Gastrocnemius medialis (tissue), 4 donors: Measurements from ENCODE around the gene IL21R. TPM values are rescaled to one million over a fixed set of nuclear protein-coding genes. Genes with fewer than 3 reads are reported as not detected.

Experiments used
- ATAC-seq, 2 donors: fragments of 150-250 bp; one replicate each; pipeline ENCODE4 v1.9.1; 2016
- DNase-seq, 2 donors: peaks; one replicate each; pipeline ENCODE4 v3.0.0-alpha.2; 2019
- H3K27ac ChIP-seq, 4 donors: fragments of 200-600 bp; sonication (generic); 1 replicate in 1 of 4; 2 replicates in 3 of 4; pipeline ENCODE4 v1.5.1; 2016 to 2018; ENCODE audit warnings: mild to moderate bottlenecking in 2 of 4, moderate library complexity in 1 of 4
- H3K27me3 ChIP-seq, 3 donors: fragments of 200-600 bp; sonication (generic) in 2 of 3; 1 replicate in 1 of 3; 2 replicates in 2 of 3; pipeline versions ENCODE4 v1.5.1 to v1.6.0; 2016 to 2019; ENCODE audit warnings: mild to moderate bottlenecking in 1 of 3, moderate library complexity in 1 of 3
- H3K36me3 ChIP-seq, 2 donors: fragments of 200-600 bp; sonication (generic) in 1 of 2; one replicate each; pipeline ENCODE4 v1.5.1; 2017 to 2018
- H3K4me1 ChIP-seq, 2 donors: fragments of 200-600 bp; sonication (generic) in 1 of 2; one replicate each; pipeline ENCODE4 v1.5.1; 2016 to 2017; ENCODE audit warnings: mild to moderate bottlenecking in 2 of 2
- H3K4me3 ChIP-seq, 4 donors: fragments of 200-600 bp; sonication (generic) in 3 of 4; 1 replicate in 1 of 4; 2 replicates in 3 of 4; pipeline ENCODE4 v1.5.1; 2016 to 2019; ENCODE audit warnings: mild to moderate bottlenecking in 2 of 4
- H3K9me3 ChIP-seq, 3 donors: fragments of 200-600 bp; sonication (generic) in 2 of 3; 1 replicate in 1 of 3; 2 replicates in 2 of 3; pipeline ENCODE4 v1.5.1; 2016 to 2019
- POLR2A ChIP-seq, 2 donors: fragments of 450-650 bp; IDR thresholded peaks; one replicate each; pipeline ENCODE4 v1.6.1; 2017; ENCODE audit warnings: antibody characterized with exemption in 2 of 2, mild to moderate bottlenecking in 2 of 2, moderate library complexity in 2 of 2
- in situ Hi-C, 4 donors: fragments of 200-750 bp; cut with MboI; loops; one replicate each; pipeline versions ENCODE4 v1.15.0 to v1.8.0; 2017; ENCODE audit warnings: low sequenced_read_pairs in 4 of 4
- intact Hi-C: fragments of 100-400 bp; cut with DNase I; formaldehyde crosslinking; loops from one replicate; pipeline ENCODE4 v1.15.1; 2023; ENCODE audit warnings: low total_unique reads
- total RNA-seq, 4 donors: library from RNA; depleted of rRNA; stranded (reverse); fragments of >200 nt; gene quantifications; one replicate each; pipeline versions ENCODE4 v1.1.0 to v1.2.3, GENCODE V29; 2016
- TF ChIP-seq, protein P1 (sequence below), 5 experiments: fragments of 450-650 bp in 3 of 5; fragments of 200-600 bp in 2 of 5; sonication (generic) in 2 of 5; IDR thresholded peaks in 4 of 5; conservative IDR thresholded peaks in 1 of 5; 1 replicate in 4 of 5; 2 replicates in 1 of 5; pipeline ENCODE4 v1.5.1; 2016 to 2019; ENCODE audit warnings: antibody characterized with exemption in 5 of 5, mild to moderate bottlenecking in 3 of 5, moderate library complexity in 3 of 5

Gene IL21R
- total RNA-seq, 4 donors from 2014 or later: 0.15 TPM; not detected in 3

DNA sequence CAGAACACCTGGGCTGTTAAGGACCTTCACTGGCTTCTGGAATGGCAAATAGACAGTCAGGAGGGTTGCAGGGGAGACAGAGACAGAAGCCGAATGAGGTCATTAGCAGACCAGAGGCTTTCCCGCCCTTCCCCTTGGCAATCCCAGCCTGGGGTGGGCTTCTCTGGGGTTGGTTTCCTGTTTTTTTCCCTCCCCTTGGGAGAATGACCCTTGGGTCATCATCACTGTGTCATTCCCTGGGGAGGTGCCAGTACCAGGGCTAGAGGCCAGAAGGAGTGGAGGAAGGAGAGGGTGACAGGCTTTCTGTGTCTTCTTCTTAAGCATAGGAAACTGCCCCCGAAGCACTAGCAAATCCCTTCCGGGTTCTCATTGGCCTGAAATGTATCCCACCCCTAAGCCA is 42.9 kb upstream of the IL21R start:
- no peak for ATAC-seq
- Histone ChIP-seq H3K4me1 (no peaks in the 10 kb centered on the region), H3K36me3 (peaks cover 0 to 12% of the 10 kb centered on the region in 2 donors), H3K9me3 (no peaks in the 10 kb centered on the region), H3K27me3 (no peaks in the 10 kb centered on the region), H3K4me3 (no peak overlapping the region), H3K27ac (no peak overlapping the region)
- no peak for DNase-seq
- intact Hi-C loops: no loop called here
- TF ChIP-seq, protein P1, sequence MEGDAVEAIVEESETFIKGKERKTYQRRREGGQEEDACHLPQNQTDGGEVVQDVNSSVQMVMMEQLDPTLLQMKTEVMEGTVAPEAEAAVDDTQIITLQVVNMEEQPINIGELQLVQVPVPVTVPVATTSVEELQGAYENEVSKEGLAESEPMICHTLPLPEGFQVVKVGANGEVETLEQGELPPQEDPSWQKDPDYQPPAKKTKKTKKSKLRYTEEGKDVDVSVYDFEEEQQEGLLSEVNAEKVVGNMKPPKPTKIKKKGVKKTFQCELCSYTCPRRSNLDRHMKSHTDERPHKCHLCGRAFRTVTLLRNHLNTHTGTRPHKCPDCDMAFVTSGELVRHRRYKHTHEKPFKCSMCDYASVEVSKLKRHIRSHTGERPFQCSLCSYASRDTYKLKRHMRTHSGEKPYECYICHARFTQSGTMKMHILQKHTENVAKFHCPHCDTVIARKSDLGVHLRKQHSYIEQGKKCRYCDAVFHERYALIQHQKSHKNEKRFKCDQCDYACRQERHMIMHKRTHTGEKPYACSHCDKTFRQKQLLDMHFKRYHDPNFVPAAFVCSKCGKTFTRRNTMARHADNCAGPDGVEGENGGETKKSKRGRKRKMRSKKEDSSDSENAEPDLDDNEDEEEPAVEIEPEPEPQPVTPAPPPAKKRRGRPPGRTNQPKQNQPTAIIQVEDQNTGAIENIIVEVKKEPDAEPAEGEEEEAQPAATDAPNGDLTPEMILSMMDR (IDR thresholded peaks at IDR 0.05 in 4 of 5, conservative IDR thresholded peaks at IDR 0.05 in 1 of 5): no peak
- TF ChIP-seq POLR2A (IDR thresholded peaks at IDR 0.05): no peak
- in situ Hi-C loops: loop anchor here in 2 of 4 donors (10.0 to 25.0 kb wide), 2 partner anchors 56 to 122 kb away; no protein-coding TSS in a partner anchor

DNA sequence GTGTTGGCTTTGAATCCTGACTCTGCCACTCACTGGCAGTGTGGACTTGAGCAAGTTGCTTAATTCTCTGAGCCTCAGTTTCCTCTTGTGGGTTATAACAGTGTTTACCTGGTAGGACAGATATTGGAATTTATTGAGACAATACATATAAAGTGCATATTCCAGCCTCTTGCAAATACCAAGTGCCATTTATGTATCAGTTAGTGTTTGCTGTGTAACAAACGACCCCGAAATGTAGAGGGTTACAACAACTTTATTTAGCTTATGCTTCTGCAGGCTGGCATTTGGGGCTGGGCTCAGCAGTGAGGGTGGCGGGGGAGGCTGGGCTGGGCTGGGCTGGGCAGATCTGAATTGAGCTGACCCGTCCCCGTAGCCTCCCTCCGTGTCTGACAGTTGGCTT is 42.4 kb upstream of the IL21R start:
- ATAC-seq (no peak), DNase-seq (no peak)
- TF ChIP-seq, protein P1 (IDR thresholded peaks at IDR 0.05 in 4 of 5, conservative IDR thresholded peaks at IDR 0.05 in 1 of 5): no peak
- no peak for TF ChIP-seq POLR2A (IDR thresholded peaks at IDR 0.05)
- Histone ChIP-seq H3K4me1 (no peaks in the 10 kb centered on the region), H3K27me3 (no peaks in the 10 kb centered on the region), H3K4me3 (no peak overlapping the region), H3K36me3 (peaks cover 0 to 10% of the 10 kb centered on the region in 2 donors), H3K9me3 (no peaks in the 10 kb centered on the region), H3K27ac (no peak overlapping the region)
- intact Hi-C loops: no loop called here
- in situ Hi-C loops: loop anchor here in 2 of 4 donors (5.0 to 25.0 kb wide), 4 partner anchors 55 to 182 kb away; no protein-coding TSS in a partner anchor

DNA sequence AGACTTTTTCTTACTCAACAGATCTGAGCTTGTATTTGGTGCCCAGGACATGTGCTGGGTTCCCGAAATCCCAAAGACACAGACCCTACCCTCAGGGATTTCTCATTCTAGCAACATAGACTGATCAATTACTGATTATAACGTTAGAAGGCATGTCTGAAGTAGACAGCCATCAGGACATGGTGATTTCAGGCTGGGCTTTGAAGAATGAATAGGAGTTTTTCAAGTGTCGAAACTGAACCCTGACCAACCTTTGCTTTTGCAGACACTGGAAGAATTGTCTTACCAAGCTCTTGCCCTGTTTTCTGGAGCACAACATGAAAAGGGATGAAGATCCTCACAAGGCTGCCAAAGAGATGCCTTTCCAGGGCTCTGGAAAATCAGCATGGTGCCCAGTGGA is 40.0 kb upstream of the IL21R start:
- intact Hi-C loops: no loop called here
- no peak for TF ChIP-seq POLR2A (IDR thresholded peaks at IDR 0.05)
- TF ChIP-seq, protein P1 (IDR thresholded peaks at IDR 0.05 in 4 of 5, conservative IDR thresholded peaks at IDR 0.05 in 1 of 5): no peak
- no peaks in the 10 kb centered on the region for H3K27me3 ChIP-seq
- H3K4me3 ChIP-seq: no peak overlapping the region
- H3K36me3 ChIP-seq: peaks cover 0 to 10% of the 10 kb centered on the region in 2 donors
- in situ Hi-C loops: loop anchor here in 2 of 4 donors (5.0 to 25.0 kb wide), 3 partner anchors 125 to 185 kb away; no protein-coding TSS in a partner anchor
- no peaks in the 10 kb centered on the region for H3K4me1 ChIP-seq
- ATAC-seq (no peak), DNase-seq (no peak)
- H3K27ac ChIP-seq: no peak overlapping the region
- H3K9me3 ChIP-seq: no peaks in the 10 kb centered on the region

DNA sequence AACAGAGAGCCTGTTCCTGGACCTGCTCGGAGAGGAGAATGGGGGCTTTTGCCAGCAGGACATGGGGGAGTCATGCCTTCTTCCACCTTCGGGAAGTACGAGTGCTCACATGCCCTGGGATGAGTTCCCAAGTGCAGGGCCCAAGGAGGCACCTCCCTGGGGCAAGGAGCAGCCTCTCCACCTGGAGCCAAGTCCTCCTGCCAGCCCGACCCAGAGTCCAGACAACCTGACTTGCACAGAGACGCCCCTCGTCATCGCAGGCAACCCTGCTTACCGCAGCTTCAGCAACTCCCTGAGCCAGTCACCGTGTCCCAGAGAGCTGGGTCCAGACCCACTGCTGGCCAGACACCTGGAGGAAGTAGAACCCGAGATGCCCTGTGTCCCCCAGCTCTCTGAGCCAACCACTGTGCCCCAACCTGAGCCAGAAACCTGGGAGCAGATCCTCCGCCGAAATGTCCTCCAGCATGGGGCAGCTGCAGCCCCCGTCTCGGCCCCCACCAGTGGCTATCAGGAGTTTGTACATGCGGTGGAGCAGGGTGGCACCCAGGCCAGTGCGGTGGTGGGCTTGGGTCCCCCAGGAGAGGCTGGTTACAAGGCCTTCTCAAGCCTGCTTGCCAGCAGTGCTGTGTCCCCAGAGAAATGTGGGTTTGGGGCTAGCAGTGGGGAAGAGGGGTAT is 39.3 kb upstream of the IL21R start:
- Histone ChIP-seq H3K4me3 (no peak overlapping the region), H3K27me3 (no peaks in the 10 kb centered on the region), H3K36me3 (peaks cover 0 to 10% of the 10 kb centered on the region in 2 donors), H3K4me1 (peaks cover 0 to 4% of the 10 kb centered on the region in 2 donors), H3K27ac (no peak overlapping the region), H3K9me3 (no peaks in the 10 kb centered on the region)
- no peak for DNase-seq
- in situ Hi-C loops: loop anchor here in 2 of 4 donors (5.0 to 25.0 kb wide), 3 partner anchors 125 to 185 kb away; no protein-coding TSS in a partner anchor
- TF ChIP-seq, protein P1 (IDR thresholded peaks at IDR 0.05 in 4 of 5, conservative IDR thresholded peaks at IDR 0.05 in 1 of 5): no peak
- TF ChIP-seq POLR2A (IDR thresholded peaks at IDR 0.05): no peak
- intact Hi-C loops: no loop called here
- no peak for ATAC-seq
